GM21723 (cell line): Measurements from ENCODE around the gene ANKS3.
A peak's percentile ranks its signal among the peaks of the same experiment; 100 is the strongest.

Source experiments
- ATAC-seq: cut with Tn5 transposase; IDR thresholded peaks from one replicate; pipeline ENCODE4 v1.9.1; 2021; ENCODE audit warnings: mild to moderate bottlenecking, moderate library complexity; ENCODE audit not compliant: unreplicated experiment

ANKS3 gene

DNA sequence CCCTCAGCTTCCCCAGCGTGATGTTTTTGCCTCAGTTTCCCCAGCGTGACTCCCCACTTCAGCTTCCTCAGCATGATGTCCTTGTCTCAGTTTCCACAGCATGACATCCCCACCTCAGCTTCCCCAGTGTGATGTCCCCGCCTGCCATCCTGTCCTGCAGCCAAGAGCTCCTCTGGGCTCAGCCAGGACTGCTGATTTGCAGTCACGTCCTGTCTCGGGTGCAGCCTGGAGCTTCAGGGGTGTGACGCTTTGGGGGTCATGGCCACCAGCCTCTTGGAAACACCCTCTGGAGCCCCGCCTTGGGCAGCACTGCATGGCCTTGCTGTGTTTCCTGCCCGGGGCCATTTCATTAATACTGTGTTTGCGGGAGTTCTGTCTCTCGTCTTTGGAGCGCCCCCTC is 57.2 kb downstream of the ANKS3 start:
- no peak for ATAC-seq

DNA sequence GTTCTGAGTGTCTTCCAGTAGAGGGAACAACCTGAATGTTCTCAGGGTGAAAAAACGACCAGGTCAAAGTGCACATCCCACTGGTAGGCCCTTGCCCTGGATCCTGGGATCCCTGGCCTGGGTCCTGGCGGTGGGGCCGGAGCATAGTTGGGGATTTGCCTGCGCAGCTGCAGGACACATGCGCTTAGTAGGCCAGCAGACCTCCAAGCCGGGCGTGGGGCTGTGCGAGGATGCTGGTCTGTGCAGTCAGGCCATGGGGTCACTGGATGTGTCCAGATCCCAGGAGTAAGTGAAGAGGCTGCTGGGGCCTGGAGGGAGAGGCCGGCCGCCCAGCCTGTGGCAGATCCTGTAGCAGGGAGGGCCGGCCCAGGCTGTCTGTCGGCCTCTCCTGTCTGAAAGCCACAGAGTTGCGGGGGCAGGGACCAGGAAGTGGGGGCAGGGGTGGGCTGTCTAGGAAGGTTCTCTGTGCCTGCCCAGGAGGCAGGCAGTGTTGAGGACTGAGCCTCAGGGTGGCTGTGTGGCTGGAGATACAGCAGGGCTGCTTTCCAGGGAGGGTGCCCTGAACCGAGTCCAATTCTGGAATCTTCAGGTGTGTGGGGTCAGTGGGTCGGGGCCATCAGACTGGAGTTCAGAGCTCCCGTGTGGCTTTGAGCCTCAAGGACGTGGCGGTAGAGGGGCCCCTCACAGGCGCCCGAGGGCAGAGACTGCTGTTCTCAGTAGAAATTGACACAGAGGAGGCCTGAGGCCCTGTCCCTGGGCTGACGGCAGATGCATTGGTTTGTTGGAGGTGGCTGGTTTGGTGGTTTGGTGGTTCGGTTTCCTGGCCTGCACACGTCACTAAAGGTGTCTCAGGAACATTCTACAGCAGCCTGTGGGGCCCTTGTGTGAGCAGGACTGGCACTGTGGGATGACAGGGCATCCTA is 57.9 kb downstream of the ANKS3 start:
- no peak for ATAC-seq

DNA sequence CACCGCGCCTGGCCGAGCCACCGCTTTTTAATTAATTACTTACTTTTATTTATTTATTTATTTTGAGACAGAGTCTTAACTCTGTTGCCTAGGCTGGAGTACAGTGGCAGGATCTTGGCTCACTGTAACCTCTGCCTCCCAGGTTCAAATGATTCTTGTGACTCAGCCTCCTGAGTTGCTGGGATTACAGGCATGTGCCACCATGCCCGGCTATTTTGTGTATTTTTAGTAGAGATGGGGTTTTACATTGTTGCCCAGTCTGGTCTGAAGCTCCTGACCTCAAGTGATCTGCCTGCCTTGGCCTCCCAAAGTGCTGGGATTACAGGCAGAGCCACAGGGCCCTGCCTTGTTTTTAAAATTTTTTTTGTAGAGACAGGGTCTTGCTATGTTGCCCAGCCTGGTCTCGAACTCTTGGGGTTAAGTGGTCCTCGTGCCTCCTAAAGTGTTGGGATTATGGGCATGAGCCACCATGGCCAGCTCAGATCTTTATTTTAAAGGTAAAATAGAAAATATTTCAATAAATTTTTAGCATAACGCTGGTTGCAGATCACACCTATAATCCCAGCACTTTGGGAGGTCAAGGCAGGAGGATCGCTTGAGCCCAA is 59.0 kb downstream of the ANKS3 start:
- no peak for ATAC-seq

DNA sequence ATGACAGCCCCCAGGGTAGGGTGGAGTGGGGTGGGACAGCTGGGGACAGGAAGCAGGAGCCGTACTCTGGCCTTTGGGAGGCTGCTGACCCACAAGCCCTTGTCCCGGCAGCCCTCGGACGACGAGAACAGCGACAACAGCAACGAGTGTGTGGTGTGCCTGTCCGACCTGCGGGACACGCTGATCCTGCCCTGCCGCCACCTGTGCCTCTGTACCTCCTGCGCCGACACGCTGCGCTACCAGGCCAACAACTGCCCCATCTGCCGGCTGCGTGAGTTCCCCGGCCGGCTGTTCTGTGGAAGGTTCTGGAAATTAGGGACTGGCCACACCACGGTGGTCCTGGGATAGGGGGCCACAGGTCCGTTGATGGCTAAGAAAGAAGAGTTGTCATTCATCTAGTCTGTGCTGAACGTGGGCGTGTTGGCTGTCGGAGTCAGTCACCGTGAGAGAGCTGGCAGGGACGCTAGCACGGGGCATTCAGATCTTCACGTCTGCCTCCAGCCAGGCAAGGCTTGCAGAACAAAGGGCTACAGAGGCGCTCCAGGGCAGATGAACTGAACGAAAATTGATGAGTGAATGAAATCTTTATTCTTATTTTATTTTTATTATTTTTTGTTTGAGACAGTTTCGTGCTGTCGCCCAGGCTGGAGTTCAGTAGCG is 60.6 kb downstream of the ANKS3 start:
- no peak for ATAC-seq

DNA sequence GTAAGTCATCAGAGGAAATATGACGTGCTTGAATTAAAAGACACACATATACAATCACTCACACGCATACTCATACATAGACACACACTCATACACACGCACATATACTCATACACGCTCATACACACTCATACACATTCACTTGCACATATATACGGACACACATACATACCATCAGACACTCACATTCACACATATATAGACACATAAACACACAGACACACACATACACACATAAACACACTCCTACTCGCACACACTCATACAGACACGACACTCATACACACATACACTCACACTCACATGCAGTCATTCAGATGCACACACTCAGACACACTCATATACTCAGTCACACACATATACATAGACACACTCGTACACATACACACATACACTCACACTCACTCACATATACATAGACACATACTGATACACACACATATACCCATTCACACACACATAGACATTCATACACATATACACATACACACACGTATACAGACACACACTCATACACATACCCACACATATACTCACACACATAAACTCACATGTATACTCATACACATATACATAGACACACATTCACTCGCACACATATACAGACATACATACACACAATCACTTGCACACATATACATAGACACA is 65.6 kb downstream of the ANKS3 start:
- ATAC-seq = no peak

GRCh38 chr16:4667203-4667963 is 66.7 kb downstream of the ANKS3 start:
- ATAC-seq = no peak

GRCh38 chr16:4666537-4667202 is 67.4 kb downstream of the ANKS3 start:
- ATAC-seq = no peak

DNA sequence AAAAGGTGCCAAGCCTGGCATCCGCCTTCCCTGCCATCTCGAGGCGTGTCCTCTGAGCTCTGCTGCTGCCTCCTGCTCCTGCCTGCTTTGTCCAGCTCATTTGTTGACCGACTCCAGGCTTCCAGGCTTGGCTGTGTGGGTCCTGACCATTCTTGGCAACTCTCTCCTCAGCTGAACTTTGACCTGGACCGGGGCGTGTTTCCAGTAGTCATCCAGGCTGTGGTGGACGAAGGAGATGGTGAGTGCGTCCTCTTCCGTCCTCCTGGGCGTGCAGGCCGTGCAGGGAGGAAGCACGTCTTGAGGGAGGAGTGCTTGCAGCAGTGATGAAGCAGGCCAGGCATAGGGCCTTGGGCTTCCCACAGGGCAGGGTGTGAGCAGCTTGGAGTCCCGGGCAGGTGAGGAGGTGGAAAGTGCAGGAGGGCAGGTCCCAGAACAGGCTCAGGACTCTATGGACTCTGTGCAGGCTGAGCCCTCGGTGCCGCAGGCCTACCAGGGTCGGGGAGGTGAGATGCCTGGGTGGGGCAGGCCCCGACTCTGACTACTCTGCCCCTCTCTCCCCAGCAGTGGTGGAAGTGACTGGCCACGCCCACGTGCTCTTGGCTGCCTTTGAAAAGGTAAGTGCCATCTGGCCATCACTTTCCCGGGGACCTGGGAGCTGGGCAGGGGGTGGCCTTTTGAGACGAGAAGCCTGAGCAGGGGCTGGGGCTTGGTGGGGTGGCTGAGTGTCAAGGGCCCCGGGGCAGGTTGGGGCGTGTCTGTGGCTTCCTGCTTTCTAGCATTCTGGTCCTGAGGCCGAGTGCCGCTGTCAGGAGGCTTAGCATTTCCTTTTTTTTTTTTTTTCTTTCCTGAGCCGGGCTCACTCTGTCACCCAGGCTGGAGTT is 69.3 kb downstream of the ANKS3 start:
- peak; percentile 53 for ATAC-seq

DNA sequence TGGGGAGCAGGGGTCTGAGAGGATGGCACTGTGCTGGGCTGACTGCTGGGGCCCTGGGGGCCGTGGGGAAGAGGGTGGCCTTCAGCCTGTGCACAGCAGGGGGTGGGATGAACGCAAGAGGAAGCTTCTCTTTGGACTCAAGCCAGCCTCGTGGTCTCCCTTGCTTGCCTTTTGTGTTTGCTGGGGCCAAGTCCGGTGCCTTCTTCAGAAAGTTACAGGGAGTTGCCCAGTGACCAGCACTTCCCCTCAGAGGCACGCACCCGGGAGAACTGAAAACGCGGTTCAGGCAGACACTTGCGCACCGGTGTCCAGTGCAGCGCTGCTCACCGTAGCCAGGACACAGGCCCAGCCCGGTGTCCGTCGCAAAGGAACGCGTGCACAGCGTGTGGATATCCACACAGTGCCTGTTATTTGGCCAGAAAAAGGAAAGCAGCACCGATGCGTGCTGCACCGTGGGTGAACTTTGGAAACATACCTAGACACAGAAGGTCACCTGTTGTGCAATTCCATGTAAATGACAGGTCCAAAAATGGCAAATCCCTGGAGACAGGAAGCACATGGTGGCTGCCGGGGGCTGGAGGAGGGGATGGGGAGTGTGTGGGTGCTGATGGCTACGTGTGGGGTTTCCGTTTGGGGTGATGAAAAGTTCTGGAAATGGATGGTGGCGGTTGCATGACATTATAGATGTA is 70.2 kb downstream of the ANKS3 start:
- no peak for ATAC-seq

DNA sequence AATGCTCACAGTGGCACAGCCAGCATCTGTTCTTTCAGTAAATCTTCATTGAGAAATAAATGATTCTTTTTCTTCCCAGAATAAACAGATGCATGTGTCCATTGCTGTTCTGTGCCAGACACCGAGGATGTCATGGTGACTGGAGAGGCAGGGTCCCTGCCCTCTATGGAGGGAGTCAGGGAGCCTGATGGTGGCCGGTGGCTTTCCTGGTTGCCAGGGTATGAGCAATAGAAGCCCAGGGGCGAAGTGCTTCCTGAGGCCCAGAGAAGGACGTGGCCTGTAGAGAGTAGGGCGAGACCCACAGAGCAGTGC is 70.7 kb downstream of the ANKS3 start:
- no peak for ATAC-seq

GRCh38 chr16:4661661-4662060 is 72.4 kb downstream of the ANKS3 start:
- ATAC-seq = no peak

DNA sequence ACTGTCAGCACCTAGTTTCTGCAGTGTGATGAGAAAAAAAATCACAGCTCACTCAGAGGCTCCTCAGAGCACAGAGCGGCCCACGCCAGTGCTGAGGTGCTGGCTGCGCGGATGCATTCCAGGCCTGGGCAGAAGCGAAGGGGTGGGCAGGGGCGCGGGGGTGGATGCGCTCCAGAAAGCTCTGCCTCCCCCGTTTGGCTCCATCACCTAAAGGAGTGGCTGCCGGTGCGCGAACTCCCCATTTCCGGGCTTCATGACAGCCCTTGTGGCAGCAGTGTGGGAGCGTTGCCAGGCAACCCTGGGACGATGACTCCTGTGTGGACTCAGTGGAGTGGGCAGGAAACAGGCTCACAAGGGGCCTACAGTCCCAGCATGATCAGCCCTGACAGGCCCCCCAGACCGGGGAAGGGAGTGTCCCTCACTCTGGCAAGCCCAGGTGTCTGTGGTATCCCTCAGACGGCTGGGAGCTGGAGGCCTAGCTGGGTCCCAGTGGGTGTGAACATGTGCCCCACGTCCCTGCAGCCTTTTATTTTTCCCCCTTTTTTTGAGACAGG is 73.5 kb downstream of the ANKS3 start:
- ATAC-seq = no peak

DNA sequence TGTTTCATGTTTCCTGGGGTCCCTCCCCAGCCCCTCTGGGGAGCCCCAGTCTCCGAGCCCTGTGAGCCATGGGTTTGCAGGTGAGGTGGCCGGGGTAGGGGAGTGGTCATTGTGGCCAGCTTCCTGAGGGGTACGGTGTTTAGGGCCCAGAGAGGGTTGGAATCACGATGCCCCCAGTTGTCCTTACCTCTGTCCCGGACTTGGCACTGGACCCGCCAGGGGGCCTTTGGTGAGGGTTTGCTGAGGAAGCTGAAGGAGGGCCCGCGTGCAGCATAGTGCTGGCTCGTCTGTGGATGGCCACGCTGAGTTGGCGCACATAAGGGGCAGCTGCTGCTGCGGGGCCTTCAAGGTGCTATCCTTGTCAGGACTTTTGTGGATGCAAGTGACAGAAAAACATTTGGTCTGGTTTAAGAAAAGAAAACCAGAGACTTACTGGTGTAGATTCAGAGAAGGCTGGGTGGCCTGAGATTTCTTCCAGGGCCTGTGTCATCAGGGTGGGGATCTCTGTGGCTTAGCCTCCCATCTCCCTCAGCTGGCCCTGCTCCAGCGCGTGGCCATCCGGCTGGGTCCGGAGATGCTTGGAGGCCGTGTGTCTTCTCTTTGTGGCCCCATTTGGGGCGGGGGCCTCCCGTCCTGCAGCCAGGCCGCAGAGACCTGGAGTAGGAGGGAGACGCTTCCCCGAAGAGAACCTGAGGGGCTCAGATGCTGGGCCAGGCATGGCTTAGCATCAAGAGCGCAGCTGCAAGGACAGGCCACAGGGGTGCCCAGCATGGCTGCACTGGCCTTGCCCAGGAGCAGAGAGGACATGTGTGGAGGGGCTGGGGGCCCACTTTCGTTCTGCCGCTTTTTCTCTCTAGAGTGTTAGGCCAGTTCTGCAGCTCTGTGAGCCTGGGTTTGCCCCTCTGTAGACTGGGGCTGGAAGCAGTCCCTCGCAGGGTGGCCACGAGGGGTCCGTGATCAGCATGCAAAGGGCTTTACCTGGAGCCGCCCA is 74.4 kb downstream of the ANKS3 start:
- no peak for ATAC-seq

GRCh38 chr16:4656695-4657686 is 77.1 kb downstream of the ANKS3 start:
- ATAC-seq = no peak

GRCh38 chr16:4656221-4656620 is 77.8 kb downstream of the ANKS3 start:
- ATAC-seq = no peak

DNA sequence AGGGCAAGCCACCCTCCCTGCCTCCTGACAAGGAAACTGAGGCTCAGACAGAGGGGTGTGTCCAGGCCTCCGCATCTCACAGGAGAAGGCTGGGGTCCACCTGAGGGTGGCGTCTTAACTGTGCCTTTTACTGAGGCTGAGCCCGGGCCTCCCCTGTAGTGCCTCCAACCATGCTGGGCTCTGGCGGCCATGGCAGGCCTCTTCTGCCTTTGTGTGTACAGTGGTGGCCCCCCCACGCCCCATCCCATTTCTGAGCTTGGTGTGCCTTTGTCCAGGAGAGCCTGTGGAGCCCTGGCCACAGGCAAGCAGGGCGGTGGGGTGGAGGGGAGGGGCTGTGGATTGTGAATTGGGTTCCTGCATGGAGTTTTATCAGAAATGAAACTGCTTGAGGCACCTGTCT is 78.3 kb downstream of the ANKS3 start:
- no peak for ATAC-seq
